Small intestine (tissue), 7 donors: ENCODE results near the gene TMEM164. TPM values are rescaled to one million over a fixed set of nuclear protein-coding genes. Genes with fewer than 3 reads are reported as not detected.
"Not testable (repeated sequence)": the region's sequence is repeated elsewhere in the genome, so short reads cannot be mapped to it uniquely, and the experiment has no call there.

ENCODE experiments used
- DNase-seq, 2 donors: peaks; one replicate each; pipeline versions ENCODE4 v3.0.0 to v3.0.0-alpha.2; 2013
- FAIRE-seq: peaks from 2 replicates; lab custom pipeline; 2012; peaks lifted over from hg19 to GRCh38; lab: Jason Lieb, UNC
- H3K27ac ChIP-seq, 3 donors: one replicate each; pipeline ENCODE4 v1.5.1; 2013; ENCODE audit warnings: low read length in 2 of 3, mild to moderate bottlenecking in 2 of 3, control low read depth in 1 of 3, inconsistent platforms in 1 of 3, low read depth in 1 of 3, moderate library complexity in 1 of 3
- H3K27me3 ChIP-seq, 3 donors: one replicate each; pipeline ENCODE4 v1.6.1; 2013; ENCODE audit warnings: low read length in 3 of 3, inconsistent platforms in 1 of 3; ENCODE audit not compliant: control insufficient read depth in 3 of 3, insufficient read depth in 3 of 3
- H3K36me3 ChIP-seq, 3 donors: one replicate each; pipeline ENCODE4 v1.6.1; 2013; ENCODE audit warnings: low read length in 3 of 3, inconsistent platforms in 1 of 3, low read depth in 1 of 3, mild to moderate bottlenecking in 1 of 3, moderate library complexity in 1 of 3; ENCODE audit not compliant: control insufficient read depth in 3 of 3, insufficient read depth in 2 of 3
- H3K4me1 ChIP-seq, 3 donors: one replicate each; pipeline ENCODE4 v1.6.1; 2013; ENCODE audit warnings: low read length in 2 of 3, inconsistent platforms in 1 of 3, low read depth in 1 of 3, mild to moderate bottlenecking in 1 of 3, moderate library complexity in 1 of 3; ENCODE audit not compliant: control insufficient read depth in 3 of 3, insufficient read depth in 2 of 3
- H3K4me3 ChIP-seq, 3 donors: one replicate each; pipeline ENCODE4 v1.5.1; 2013; ENCODE audit warnings: low read length in 3 of 3, control low read depth in 1 of 3, inconsistent platforms in 1 of 3, low read depth in 1 of 3, mild to moderate bottlenecking in 1 of 3, moderate library complexity in 1 of 3
- H3K9me3 ChIP-seq, 2 donors: one replicate each; pipeline ENCODE4 v1.6.1; 2013; ENCODE audit warnings: low read depth in 1 of 2, low read length in 1 of 2; ENCODE audit not compliant: control insufficient read depth in 2 of 2, insufficient read depth in 1 of 2
- WGBS, 3 donors: extraction: QIAGEN DNeasy Blood & Tissue Kit; methylation state at CpG; one replicate each; pipeline ENCODE4 v1.1.7; 2013; 5-methylcytosine and 5-hydroxymethylcytosine counted together
- polyA plus RNA-seq, 4 donors: library from polyadenylated mRNA; stranded (reverse) in 3 of 4; unstranded in 1 of 4; fragments of 200-250 nt in 3 of 4; fragments of 120-200 nt in 1 of 4; gene quantifications; one replicate each; pipeline versions ENCODE4 v1.2.1 to v1.2.3, GENCODE V29; 2013
- donor health status: healthy with polysubstance abuse.
- donor health status: control.
- donor health status: control.
- donor health status: Bipolar disorder and iron deficiency.
- donor health status: healthy.

TMEM164 gene
- polyA plus RNA-seq, 4 donors: 17.0 to 64.6 (median 22.2) TPM

DNA sequence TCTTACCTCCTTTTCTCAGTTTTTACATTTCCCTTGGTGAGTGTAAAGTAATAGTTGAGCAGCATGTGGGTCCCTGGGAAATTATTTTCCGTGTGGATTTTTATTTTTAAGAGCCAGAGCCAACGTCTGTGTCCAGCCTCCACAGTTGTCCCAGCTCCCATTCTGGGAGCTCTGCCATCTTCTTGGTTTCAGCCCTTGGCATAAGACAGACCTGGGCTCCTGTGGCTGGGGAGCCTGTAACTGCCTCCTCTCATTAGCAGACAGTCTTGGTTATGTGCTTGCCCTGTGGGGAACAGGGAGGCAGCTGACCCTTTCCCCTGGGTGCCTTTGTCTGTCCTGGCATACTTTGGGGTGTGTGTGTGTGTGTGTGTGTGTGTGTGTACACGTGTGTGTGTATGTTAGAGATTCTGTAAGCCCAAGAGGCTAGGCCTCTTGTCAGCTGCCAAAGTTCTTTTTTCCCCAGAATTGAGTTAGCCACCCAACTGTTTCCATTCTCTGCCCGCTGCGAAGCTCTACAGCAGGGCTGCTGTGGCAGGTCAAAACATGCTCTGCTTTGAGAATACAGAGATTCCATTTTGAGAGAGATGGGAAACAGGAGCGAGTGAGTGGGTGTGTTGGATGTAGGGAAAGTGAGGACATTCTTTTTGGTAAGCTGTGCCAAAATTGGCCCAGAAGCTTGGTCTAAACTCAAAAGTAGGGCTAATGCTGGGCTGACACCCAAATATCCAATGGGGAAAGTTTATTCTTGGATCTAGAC, 140.7 kb downstream of the TMEM164 start:
- FAIRE-seq: no peak
- WGBS, 3 donors: 68 to 85% (median 68%) methylated on average over 6 of the region's 6 CpGs
- H3K27ac ChIP-seq: no peak overlapping the region

DNA sequence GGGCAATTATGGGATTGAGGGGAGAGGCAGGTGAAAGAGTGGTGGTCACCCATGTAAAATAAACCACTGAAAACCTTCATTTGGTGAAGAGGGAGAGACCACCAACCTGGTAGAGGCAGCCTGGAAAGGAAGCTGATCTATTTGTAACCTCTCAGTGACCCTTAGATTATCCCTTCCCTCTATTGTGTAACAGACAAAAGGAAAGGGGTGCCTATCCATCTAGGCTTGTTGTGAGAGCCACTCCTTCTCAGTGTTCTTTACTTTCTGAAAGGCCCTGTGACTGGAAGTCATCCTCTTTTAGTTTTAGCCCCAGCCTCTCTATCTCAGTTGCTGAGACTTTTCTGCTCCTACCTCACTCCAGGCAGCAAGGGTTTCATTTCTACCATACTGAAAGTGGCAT, 142.4 kb downstream of the TMEM164 start:
- H3K27ac ChIP-seq: no peak overlapping the region
- peaks cover 0 to 14% (median 0%) of the 10 kb centered on the region in 3 donors for H3K36me3 ChIP-seq
- H3K27me3 ChIP-seq: no peaks in the 10 kb centered on the region
- no peaks in the 10 kb centered on the region for H3K9me3 ChIP-seq
- H3K4me3 ChIP-seq: no peak overlapping the region
- DNase-seq: no peak
- peaks cover 0 to 4% (median 0%) of the 10 kb centered on the region in 3 donors for H3K4me1 ChIP-seq
- FAIRE-seq: no peak

More for the DNA sequence above, 140.7 kb downstream of the TMEM164 start:
- Histone ChIP-seq H3K36me3 (peaks cover 0 to 11% (median 3%) of the 10 kb centered on the region in 3 donors), H3K9me3 (no peaks in the 10 kb centered on the region), H3K27me3 (no peaks in the 10 kb centered on the region), H3K4me1 (peaks cover 0 to 4% (median 0%) of the 10 kb centered on the region in 3 donors), H3K4me3 (no peak overlapping the region)
- DNase-seq: no peak

DNA sequence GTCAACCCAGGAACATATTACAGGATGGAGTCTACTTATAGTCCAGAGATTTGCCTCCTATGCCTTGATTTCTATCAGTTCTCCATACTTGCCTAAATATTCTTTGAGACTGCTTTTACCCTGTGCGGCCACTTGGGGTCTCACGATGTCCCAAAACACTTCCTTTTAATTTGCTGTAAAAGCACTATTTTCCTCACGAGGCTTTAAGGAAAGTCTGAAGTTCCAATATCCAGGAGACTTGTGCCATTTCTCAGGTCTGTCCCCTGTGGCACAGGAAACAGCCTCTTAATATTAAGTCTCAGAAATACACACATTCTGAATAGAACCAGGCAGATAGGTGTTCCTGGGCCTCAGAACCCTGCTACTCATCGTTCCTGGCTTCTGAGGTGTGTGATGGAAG, 142.9 kb downstream of the TMEM164 start:
- H3K4me1 ChIP-seq: peaks cover 0 to 4% (median 0%) of the 10 kb centered on the region in 3 donors
- H3K36me3 ChIP-seq: peaks cover 0 to 14% (median 0%) of the 10 kb centered on the region in 3 donors
- peak overlapping the region in 1 of 3 donors; percentile 23 for H3K27ac ChIP-seq
- H3K9me3 ChIP-seq: no peaks in the 10 kb centered on the region
- H3K27me3 ChIP-seq: no peaks in the 10 kb centered on the region
- FAIRE-seq: no peak
- 16 to 19% (median 18%) methylated on average over 4 of the region's 4 CpGs for WGBS, 3 donors
- DNase-seq: peak; percentile 5 to 14
- no peak overlapping the region for H3K4me3 ChIP-seq

DNA sequence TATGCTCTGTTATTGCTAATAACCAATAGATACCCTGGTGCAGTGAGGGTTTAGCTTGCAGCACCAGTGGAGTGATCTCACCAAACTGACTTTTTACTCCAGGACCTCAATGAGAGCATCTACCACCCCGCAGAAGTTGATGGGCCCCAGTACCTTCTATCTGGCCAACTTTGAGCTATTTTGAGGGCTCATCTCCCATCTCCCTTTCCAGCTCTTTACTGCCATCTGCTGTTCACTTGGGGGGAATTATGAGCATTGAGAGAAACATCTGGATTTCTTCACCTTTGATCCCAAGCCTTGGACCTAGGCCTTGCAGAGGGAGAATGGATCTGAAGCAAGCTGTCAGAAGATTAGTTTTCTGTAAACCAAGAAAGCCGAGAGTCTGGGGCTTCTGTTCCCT, 143.6 kb downstream of the TMEM164 start:
- FAIRE-seq: no peak
- Histone ChIP-seq H3K27ac (peak overlapping the region in 1 of 3 donors; percentile 23), H3K4me1 (peaks cover 0 to 4% (median 0%) of the 10 kb centered on the region in 3 donors), H3K9me3 (no peaks in the 10 kb centered on the region), H3K36me3 (peaks cover 0 to 14% (median 0%) of the 10 kb centered on the region in 3 donors), H3K27me3 (no peaks in the 10 kb centered on the region), H3K4me3 (no peak overlapping the region)
- peak; percentile 66 to 73 for DNase-seq
- WGBS, 3 donors: 15 to 29% (median 15%) methylated on average over 2 of the region's 2 CpGs

DNA sequence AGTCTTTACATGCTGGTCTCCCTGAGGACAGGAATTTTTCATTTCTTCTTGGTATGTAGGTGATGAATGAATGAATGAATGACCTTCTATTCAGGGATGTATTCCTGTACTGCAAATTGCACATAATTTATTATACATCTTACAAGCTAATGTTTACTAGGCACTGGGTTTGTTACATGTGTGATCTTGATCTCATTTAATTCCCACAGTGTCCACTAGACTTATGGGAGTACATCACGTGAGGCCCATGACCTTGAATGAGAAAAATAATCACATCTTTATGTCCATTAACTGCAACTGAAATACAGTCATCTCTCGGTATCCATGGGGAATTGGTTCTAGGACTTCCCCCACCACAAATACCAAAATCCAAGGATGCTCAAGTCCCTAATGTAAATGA, 150.3 kb downstream of the TMEM164 start:
- no peak overlapping the region for H3K4me3 ChIP-seq
- FAIRE-seq: no peak
- 66 to 95% (median 76%) methylated on average over 2 of the region's 2 CpGs for WGBS, 3 donors
- H3K4me1 ChIP-seq: no peaks in the 10 kb centered on the region
- no peak for DNase-seq
- H3K36me3 ChIP-seq: peaks cover 0 to 7% (median 0%) of the 10 kb centered on the region in 3 donors
- no peaks in the 10 kb centered on the region for H3K9me3 ChIP-seq
- no peak overlapping the region for H3K27ac ChIP-seq
- no peaks in the 10 kb centered on the region for H3K27me3 ChIP-seq

DNA sequence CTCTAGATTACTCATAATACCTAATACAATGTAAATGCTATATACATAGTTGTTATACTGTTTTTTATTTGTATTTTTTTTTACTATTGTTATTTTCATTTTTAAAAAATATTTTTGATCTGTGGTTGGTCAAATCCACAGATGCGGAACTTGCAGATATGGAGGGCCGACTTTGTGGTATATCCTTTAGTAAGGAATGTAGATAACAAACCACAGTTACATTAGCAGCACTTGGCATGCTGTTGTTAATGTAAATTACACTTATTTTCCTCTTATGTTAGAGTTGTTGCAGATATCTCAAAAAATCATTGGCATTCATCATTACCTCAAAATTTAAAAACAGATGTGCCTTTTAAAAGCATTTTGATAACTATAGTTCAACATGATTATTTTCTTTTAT, 151.0 kb downstream of the TMEM164 start:
- Histone ChIP-seq H3K36me3 (peaks cover 0 to 4% (median 0%) of the 10 kb centered on the region in 3 donors), H3K27ac (no peak overlapping the region), H3K27me3 (no peaks in the 10 kb centered on the region), H3K4me1 (no peaks in the 10 kb centered on the region), H3K9me3 (no peaks in the 10 kb centered on the region), H3K4me3 (no peak overlapping the region)
- FAIRE-seq (no peak), DNase-seq (no peak)
- WGBS, 3 donors: 79 to 88% (median 83%) methylated on average over 2 of the region's 2 CpGs

DNA sequence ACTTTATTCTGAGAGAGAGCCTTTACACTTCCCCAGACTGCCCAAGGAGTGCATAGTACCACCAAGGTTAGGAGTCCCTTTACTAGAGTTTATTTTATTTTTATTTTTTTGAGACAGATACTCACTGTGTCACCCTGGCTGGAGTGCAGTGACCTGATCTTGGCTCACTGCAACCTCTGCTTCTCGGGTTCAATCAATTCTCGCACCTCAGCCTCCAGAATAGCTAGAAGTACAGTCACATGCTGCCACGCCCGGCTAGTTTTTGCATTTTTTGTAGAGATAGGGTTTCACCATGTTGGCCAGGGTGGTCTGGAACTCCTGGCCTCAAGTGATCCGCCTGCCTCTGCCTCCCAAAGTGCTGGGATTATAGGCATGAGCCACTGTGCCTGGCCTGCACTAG, 151.4 kb downstream of the TMEM164 start:
- FAIRE-seq: not testable (repeated sequence)
- WGBS, 3 donors: 64 to 88% (median 85%) methylated on average over 4 to 5 of the region's 5 CpGs

DNA sequence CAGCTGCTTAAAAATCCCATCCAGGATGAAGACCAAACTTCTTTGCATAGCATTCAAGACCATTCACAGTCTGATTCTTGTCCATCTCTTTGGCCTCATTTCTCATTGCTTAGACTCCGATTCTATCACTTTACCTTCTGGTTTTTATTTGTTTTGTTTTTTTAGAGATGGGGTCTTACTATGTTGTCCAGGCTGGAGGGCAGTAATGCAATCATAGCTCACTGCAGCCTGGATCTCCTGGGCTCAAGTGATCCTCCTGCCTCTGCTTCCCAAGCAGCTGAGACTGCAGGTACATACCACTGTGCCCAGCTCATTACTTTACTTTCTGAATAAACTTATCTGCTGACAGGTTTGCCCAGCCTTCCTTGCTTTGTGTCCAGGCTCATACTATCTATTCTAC, 152.8 kb downstream of the TMEM164 start:
- Histone ChIP-seq H3K4me3 (no peak overlapping the region), H3K27me3 (no peaks in the 10 kb centered on the region), H3K9me3 (no peaks in the 10 kb centered on the region), H3K36me3 (peaks cover 0 to 3% (median 0%) of the 10 kb centered on the region in 3 donors), H3K4me1 (no peaks in the 10 kb centered on the region), H3K27ac (no peak overlapping the region)
- FAIRE-seq: no peak
- WGBS, 3 donors: 54 to 91% (median 80%) methylated on average over 1 of the region's 1 CpG
- no peak for DNase-seq

More for the DNA sequence above, 151.4 kb downstream of the TMEM164 start:
- not testable (repeated sequence) for H3K27ac ChIP-seq, H3K27me3 ChIP-seq, H3K4me3 ChIP-seq, H3K4me1 ChIP-seq, H3K36me3 ChIP-seq, DNase-seq, H3K9me3 ChIP-seq
